ENCODE measurements around the gene ANKRD11. TPM values are rescaled to one million over a fixed set of nuclear protein-coding genes. Genes with fewer than 3 reads are reported as not detected.

Gene ANKRD11
- total and polyA plus RNA-seq, 2 donors (not counting 1 experiment from before 2014, with no cell fraction given) = 41.5 to 71.2 TPM

DNA sequence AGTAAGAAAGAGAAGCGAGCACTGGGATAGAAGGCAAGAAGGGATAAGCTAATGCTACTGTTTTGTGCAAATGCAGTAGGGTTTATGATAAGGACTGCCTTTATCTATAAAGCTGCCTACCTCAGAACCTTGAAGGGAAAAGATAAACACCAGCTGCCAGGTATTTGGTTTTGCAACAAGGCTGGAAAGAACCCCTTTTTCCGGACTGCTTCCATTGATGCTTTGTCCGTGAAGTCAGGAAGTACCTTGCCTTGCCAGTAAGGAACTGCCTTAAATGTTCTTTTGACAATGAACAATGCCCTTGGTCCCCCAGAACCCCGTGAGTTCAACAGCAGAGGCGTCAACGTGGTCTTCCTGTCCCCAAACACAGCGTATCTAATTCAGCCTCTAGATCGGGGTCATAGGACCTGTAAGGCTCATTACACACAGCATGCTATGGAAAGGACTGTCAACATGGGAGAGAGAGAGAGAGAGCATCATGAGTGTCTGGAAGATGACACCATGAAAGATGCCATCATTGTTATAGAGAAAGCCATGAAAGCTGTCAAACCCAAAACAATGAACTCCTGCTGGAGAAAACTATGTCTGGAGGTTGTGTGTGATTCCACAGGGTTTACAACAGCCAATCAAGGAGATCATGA lies 113.4 kb downstream of the ANKRD11 start:
- Histone ChIP-seq H2AFZ (ENCODE audit: low read length) (no peak overlapping the region), H3K4me3 (replicated peaks in 1 of 4; ENCODE audit: control extremely low read depth in 1 of 4, insufficient read depth in 1 of 4, low read depth in 3 of 4, low read length in 4 of 4) (no peak overlapping the region), H3K9me3 (ENCODE audit: control insufficient read depth, insufficient read depth, low read depth, low read length) (no peaks in the 10 kb centered on the region), H3K4me2 (ENCODE audit: extremely low read depth, insufficient read depth, low read length) (no peak overlapping the region), H4K20me1 (ENCODE audit: control insufficient read depth, extremely low read depth, insufficient read depth, low read length) (peaks cover 13% of the 10 kb centered on the region), H3K9ac (ENCODE audit: insufficient read depth, low read length) (no peak overlapping the region), H3K27me3 (ENCODE audit: control insufficient read depth, insufficient read depth, low read length) (no peaks in the 10 kb centered on the region), H3K79me2 (ENCODE audit: control insufficient read depth, insufficient read depth, low read length) (peaks cover 99% of the 10 kb centered on the region), H3K4me1 (ENCODE audit: control insufficient read depth, extremely low read depth, insufficient read depth, low read length) (peaks cover 13% of the 10 kb centered on the region), H3K27ac (ENCODE audit: insufficient read depth, low read length) (no peak overlapping the region), H3K36me3 (ENCODE audit: control insufficient read depth, insufficient read depth, low read length) (no peaks in the 10 kb centered on the region)
- TF ChIP-seq CTCF (conservative IDR thresholded peaks at IDR 0.05 in 1 of 2, IDR thresholded peaks at IDR 0.05 in 1 of 2; ENCODE audit: low read depth in 1 of 2, low read length in 2 of 2) = no peak
- no peak for TF ChIP-seq EZH2 (IDR thresholded peaks at IDR 0.05; ENCODE audit: low read length, missing control alignments)
- no peak for DNase-seq (ENCODE audit: low read depth in 2 of 2)

- Histone ChIP-seq H3K9me3 (ENCODE audit: control insufficient read depth, insufficient read depth, low read depth, low read length) (no peaks in the 10 kb centered on the region), H3K36me3 (ENCODE audit: control insufficient read depth, insufficient read depth, low read length) (peaks cover 2% of the 10 kb centered on the region)
- TF ChIP-seq EZH2 (IDR thresholded peaks at IDR 0.05; ENCODE audit: low read length, missing control alignments) = no peak
- no peak for TF ChIP-seq CTCF (conservative IDR thresholded peaks at IDR 0.05 in 1 of 2, IDR thresholded peaks at IDR 0.05 in 1 of 2; ENCODE audit: low read depth in 1 of 2, low read length in 2 of 2)
These were observed 114.7 kb downstream of the ANKRD11 start for GRCh38 chr16:89375686-89376085.

GRCh38 chr16:89375021-89375420 lies 115.3 kb downstream of the ANKRD11 start:
- peak in 1 of 2 donors; percentile 66 for DNase-seq (ENCODE audit: low read depth in 2 of 2)
- peaks cover 9% of the 10 kb centered on the region for H4K20me1 ChIP-seq (ENCODE audit: control insufficient read depth, extremely low read depth, insufficient read depth, low read length)
- H3K79me2 ChIP-seq (ENCODE audit: control insufficient read depth, insufficient read depth, low read length) = peaks cover 100% of the 10 kb centered on the region
- H3K4me3 ChIP-seq (replicated peaks in 1 of 4; ENCODE audit: control extremely low read depth in 1 of 4, insufficient read depth in 1 of 4, low read depth in 3 of 4, low read length in 4 of 4) = no peak overlapping the region
- no peaks in the 10 kb centered on the region for H3K9me3 ChIP-seq (ENCODE audit: control insufficient read depth, insufficient read depth, low read depth, low read length)
- peak overlapping the region; percentile 64 for H3K27ac ChIP-seq (ENCODE audit: insufficient read depth, low read length)
- peaks cover 15% of the 10 kb centered on the region for H3K4me1 ChIP-seq (ENCODE audit: control insufficient read depth, extremely low read depth, insufficient read depth, low read length)
- H3K4me2 ChIP-seq (ENCODE audit: extremely low read depth, insufficient read depth, low read length) = peak overlapping the region; percentile 18
- no peak overlapping the region for H3K9ac ChIP-seq (ENCODE audit: insufficient read depth, low read length)
- peaks cover 2% of the 10 kb centered on the region for H3K36me3 ChIP-seq (ENCODE audit: control insufficient read depth, insufficient read depth, low read length)
- TF ChIP-seq EZH2 (IDR thresholded peaks at IDR 0.05; ENCODE audit: low read length, missing control alignments) (no peak), CTCF (conservative IDR thresholded peaks at IDR 0.05 in 1 of 2, IDR thresholded peaks at IDR 0.05 in 1 of 2; ENCODE audit: low read depth in 1 of 2, low read length in 2 of 2) (no peak)
- H3K27me3 ChIP-seq (ENCODE audit: control insufficient read depth, insufficient read depth, low read length) = no peaks in the 10 kb centered on the region
- no peak overlapping the region for H2AFZ ChIP-seq (ENCODE audit: low read length)

More at GRCh38 chr16:89375686-89376085, 114.7 kb downstream of the ANKRD11 start:
- Histone ChIP-seq H4K20me1 (ENCODE audit: control insufficient read depth, extremely low read depth, insufficient read depth, low read length) (peaks cover 9% of the 10 kb centered on the region), H3K4me2 (ENCODE audit: extremely low read depth, insufficient read depth, low read length) (no peak overlapping the region), H3K9ac (ENCODE audit: insufficient read depth, low read length) (no peak overlapping the region), H3K4me3 (replicated peaks in 1 of 4; ENCODE audit: control extremely low read depth in 1 of 4, insufficient read depth in 1 of 4, low read depth in 3 of 4, low read length in 4 of 4) (no peak overlapping the region), H3K79me2 (ENCODE audit: control insufficient read depth, insufficient read depth, low read length) (peaks cover 99% of the 10 kb centered on the region), H3K27me3 (ENCODE audit: control insufficient read depth, insufficient read depth, low read length) (no peaks in the 10 kb centered on the region), H3K27ac (ENCODE audit: insufficient read depth, low read length) (no peak overlapping the region), H2AFZ (ENCODE audit: low read length) (no peak overlapping the region), H3K4me1 (ENCODE audit: control insufficient read depth, extremely low read depth, insufficient read depth, low read length) (peaks cover 13% of the 10 kb centered on the region)
- no peak for DNase-seq (ENCODE audit: low read depth in 2 of 2)
